HepG2 (cell line): ENCODE measurements around the gene SLC25A11. TPM values are rescaled to one million over a fixed set of nuclear protein-coding genes. Genes with fewer than 3 reads are reported as not detected.
A peak's percentile ranks its signal among the peaks of the same experiment; 100 is the strongest.

Experiments used
- CENPT ChIP-seq: sonication (generic); formaldehyde crosslinking; IDR thresholded peaks from 2 replicates; pipeline ENCODE4 v1.8.0; 2022; ENCODE audit warnings: low read depth, mild to moderate bottlenecking, moderate library complexity, missing genetic modification reagents
- DZIP1 ChIP-seq: sonication (generic); formaldehyde crosslinking; IDR thresholded peaks from 2 replicates; pipeline ENCODE4 v1.5.0; 2020; ENCODE audit warnings: mild to moderate bottlenecking, missing genetic modification reagents
- FOXC1 ChIP-seq: sonication (generic); formaldehyde crosslinking; IDR thresholded peaks from 2 replicates; pipeline ENCODE4 v1.8.0; 2022; ENCODE audit warnings: mild to moderate bottlenecking, missing genetic modification reagents, borderline replicate concordance
- FOXP1 ChIP-seq, 2 experiments: fragments of 450-650 bp in 1 of 2; IDR thresholded peaks; 2 replicates each; pipeline ENCODE4 v1.6.1; 2017 to 2018; ENCODE audit warnings: antibody characterized with exemption in 1 of 2
- JUND ChIP-seq: sonication (generic); formaldehyde crosslinking; IDR thresholded peaks from 2 replicates; pipeline ENCODE4 v1.8.0; 2022; ENCODE audit warnings: mild to moderate bottlenecking, missing genetic modification reagents
- KMT2A ChIP-seq: sonication (generic); formaldehyde crosslinking; IDR thresholded peaks from 2 replicates; pipeline ENCODE4 v1.4.0; 2020; ENCODE audit warnings: missing genetic modification reagents
- MAF1 ChIP-seq: sonication (generic); formaldehyde crosslinking; IDR thresholded peaks from 2 replicates; pipeline ENCODE4 v1.5.0; 2020; ENCODE audit warnings: missing genetic modification reagents, borderline replicate concordance
- MATR3 ChIP-seq: sonication (generic); formaldehyde crosslinking; IDR thresholded peaks from 2 replicates; pipeline ENCODE4 v1.4.0; 2020; ENCODE audit warnings: missing genetic modification reagents
- MAX ChIP-seq: IDR thresholded peaks from 2 replicates; pipeline ENCODE4 v1.6.1; 2012; ENCODE audit warnings: inconsistent platforms
- NFAT5 ChIP-seq: sonication (generic); formaldehyde crosslinking; IDR thresholded peaks from 2 replicates; pipeline ENCODE4 v1.4.0; 2020; ENCODE audit warnings: missing genetic modification reagents
- REPIN1 ChIP-seq: sonication (generic); formaldehyde crosslinking; IDR thresholded peaks from 2 replicates; pipeline ENCODE4 v1.8.0; 2022; ENCODE audit warnings: missing genetic modification reagents, low read depth, mild to moderate bottlenecking, borderline replicate concordance
- SMARCC2 ChIP-seq: fragments of 450-650 bp; IDR thresholded peaks from 2 replicates; pipeline ENCODE4 v1.6.1; 2017; ENCODE audit warnings: antibody characterized with exemption, mild to moderate bottlenecking
- SMYD3 ChIP-seq: sonication (generic); formaldehyde crosslinking; IDR thresholded peaks from 2 replicates; pipeline ENCODE4 v1.8.1; 2023; ENCODE audit warnings: mild to moderate bottlenecking, missing genetic modification reagents
- TMF1 ChIP-seq: sonication (generic); formaldehyde crosslinking; IDR thresholded peaks from 2 replicates; pipeline ENCODE4 v1.8.1; 2022; ENCODE audit warnings: low read depth, missing genetic modification reagents
- ZBTB42 ChIP-seq: sonication (generic); formaldehyde crosslinking; IDR thresholded peaks from 2 replicates; pipeline ENCODE4 v1.5.0; 2020; ENCODE audit warnings: mild to moderate bottlenecking, missing genetic modification reagents
- ZNF362 ChIP-seq: sonication (generic); formaldehyde crosslinking; IDR thresholded peaks from 2 replicates; pipeline ENCODE4 v1.4.0; 2020; ENCODE audit warnings: missing genetic modification reagents, mild to moderate bottlenecking, borderline replicate concordance
- ZNF383 ChIP-seq: sonication (generic); formaldehyde crosslinking; IDR thresholded peaks from 2 replicates; pipeline ENCODE4 v1.4.0; 2020; ENCODE audit warnings: missing genetic modification reagents, mild to moderate bottlenecking, borderline replicate concordance
- ZNF496 ChIP-seq: sonication (generic); formaldehyde crosslinking; IDR thresholded peaks from 2 replicates; pipeline ENCODE4 v1.8.1; 2023; ENCODE audit warnings: mild to moderate bottlenecking, moderate library complexity, missing genetic modification reagents; ENCODE audit not compliant: insufficient replicate concordance
- ZNF546 ChIP-seq: sonication (generic); formaldehyde crosslinking; conservative IDR thresholded peaks from 2 replicates; pipeline ENCODE4 v1.8.1; 2023; ENCODE audit warnings: mild to moderate bottlenecking, missing genetic modification reagents
- ZNF547 ChIP-seq: sonication (generic); formaldehyde crosslinking; IDR thresholded peaks from 2 replicates; pipeline ENCODE4 v1.5.1; 2020; ENCODE audit warnings: mild to moderate bottlenecking, missing genetic modification reagents
- ZSCAN9 ChIP-seq: IDR thresholded peaks from 2 replicates; pipeline ENCODE4 v1.6.1; 2016; ENCODE audit warnings: borderline replicate concordance
- polyA plus RNA-seq, 8 experiments: library from polyadenylated mRNA; depleted of rRNA in 3 of 8; stranded (reverse) in 7 of 8; unstranded in 1 of 8; fragments of >200 nt; fragmentation: Illumina TruSeq in 4 of 8; extraction: Trizol in 4 of 8; gene quantifications; 2 replicates each; pipeline versions ENCODE4 v1.2.1 to v1.2.3, GENCODE V29; 2011 to 2016; ENCODE audit warnings: low read depth in 4 of 8, missing spikeins in 1 of 8, mixed read lengths in 1 of 8; ENCODE audit not compliant: insufficient read depth in 1 of 8
- total RNA-seq, 5 experiments: library from RNA; depleted of rRNA; stranded (reverse); fragments of >200 nt; fragmentation: Illumina TruSeq; extraction: Trizol; gene quantifications; 2 replicates each; pipeline ENCODE4 v1.2.3, GENCODE V29; 2016; ENCODE audit warnings: low read depth in 1 of 5

SLC25A11 gene
- total and polyA plus RNA-seq, 2 of the 13 experiments (the other 11 are each of a cell fraction or from before 2014, with no cell fraction given) = 35.4 to 47.2 TPM

- TF ChIP-seq CENPT (no peak), SMARCC2 (no peak), ZNF383 (no peak), ZNF546 (CRISPR knock-in tag) (no peak; the same call in 1 of the 2 replicates), REPIN1 (no peak), MATR3 (CRISPR knock-in tag) (no peak), KMT2A (CRISPR knock-in tag) (no peak), MAF1 (CRISPR knock-in tag) (0 out of 2 replicates have a peak, but pooled peaks have one; percentile 50), DZIP1 (CRISPR knock-in tag) (no peak), TMF1 (no peak), FOXP1 (IDR thresholded peaks at IDR 0.05) (no peak), FOXP1 (CRISPR knock-in tag; IDR thresholded peaks at IDR 0.05) (no peak; the same call in 1 of the 2 replicates), JUND (no peak), ZBTB42 (peak; percentile 96), NFAT5 (CRISPR knock-in tag) (no peak), ZNF547 (CRISPR knock-in tag) (no peak; the same call in 1 of the 2 replicates), ZNF496 (CRISPR knock-in tag) (no peak), ZNF362 (no peak), ZSCAN9 (CRISPR knock-in tag) (no peak), SMYD3 (CRISPR knock-in tag) (no peak), MAX (peak; percentile 61), FOXC1 (CRISPR knock-in tag) (0 out of 2 replicates have a peak, but pooled peaks have one; percentile 12)
Observed at GRCh38 chr17:4939796-4940554, at the start of gene SLC25A11, which contains the start of gene RNF167 (continued).
